Hematopoietic multipotent progenitor cell treated with erythropoietin and hydrocortisone succinate and interleukin-3 and kit ligand, for 15 days (in vitro differentiated cells): ENCODE data around the gene RPS16.
"Not testable (repeated sequence)": the region's sequence is repeated elsewhere in the genome, so short reads cannot be mapped to it uniquely, and the experiment has no call there.

Experiments used
- DNase-seq: peaks from one replicate; pipeline ENCODE4 v3.0.0-alpha.2; 2015; ENCODE audit warnings: low spot score

Gene RPS16

GRCh38 chr19:39435499-39436349, at the start of gene RPS16:
Gene RPS16 (minus strand): TSS chr19:39435949. CDS start chr19:39435895, 54 bp downstream.
- peak; percentile 99 for DNase-seq

DNA sequence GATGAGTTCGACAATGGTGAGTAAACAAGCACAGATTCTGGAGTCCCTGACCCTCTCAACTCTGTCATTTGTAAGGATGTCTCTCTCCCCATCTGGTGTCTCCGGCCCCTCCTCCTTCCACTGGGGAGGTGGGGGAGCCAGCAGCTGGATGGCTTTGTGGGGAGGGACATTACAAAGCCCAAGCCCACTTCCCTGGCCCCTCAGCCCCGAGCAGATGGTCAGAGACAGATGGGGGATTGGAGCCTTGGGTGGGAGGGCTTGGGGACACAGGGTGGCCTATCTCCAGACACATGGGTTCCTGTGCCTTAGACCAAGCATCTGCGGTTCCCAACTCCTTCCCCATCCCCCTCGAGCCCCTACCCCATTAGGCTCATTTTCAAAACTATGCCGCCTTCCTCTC, 47.4 kb upstream of the RPS16 start:
- DNase-seq: no peak

DNA sequence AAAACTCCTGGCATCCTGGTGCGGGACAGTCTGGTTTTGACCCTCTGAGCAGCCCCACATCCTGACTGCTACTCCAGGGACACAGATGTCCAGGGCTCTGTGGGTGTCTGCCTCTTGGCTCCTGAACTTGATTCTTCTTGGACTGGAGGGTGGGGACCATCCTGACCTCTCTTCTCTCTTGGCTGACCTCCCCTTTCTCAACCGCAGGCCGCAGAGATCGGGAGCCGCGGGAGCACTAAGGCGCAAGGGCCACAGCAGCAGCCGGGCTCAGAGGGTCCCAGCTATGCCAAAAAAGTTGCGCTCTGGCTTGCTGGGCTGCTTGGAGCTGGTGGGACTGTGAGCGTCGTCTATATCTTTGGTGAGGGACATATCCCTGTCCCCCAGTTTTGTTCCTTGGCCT, 45.9 kb upstream of the RPS16 start:
- no peak for DNase-seq

- DNase-seq: no peak
Measured at GRCh38 chr19:39481229-39481545, 45.4 kb upstream of the RPS16 start.

GRCh38 chr19:39480337-39481228, 44.8 kb upstream of the RPS16 start, which contains the start of gene TIMM50:
Gene TIMM50 (plus strand): TSS chr19:39480838. CDS start chr19:39480854, 16 bp downstream.
- peak; percentile 96 for DNase-seq

DNA sequence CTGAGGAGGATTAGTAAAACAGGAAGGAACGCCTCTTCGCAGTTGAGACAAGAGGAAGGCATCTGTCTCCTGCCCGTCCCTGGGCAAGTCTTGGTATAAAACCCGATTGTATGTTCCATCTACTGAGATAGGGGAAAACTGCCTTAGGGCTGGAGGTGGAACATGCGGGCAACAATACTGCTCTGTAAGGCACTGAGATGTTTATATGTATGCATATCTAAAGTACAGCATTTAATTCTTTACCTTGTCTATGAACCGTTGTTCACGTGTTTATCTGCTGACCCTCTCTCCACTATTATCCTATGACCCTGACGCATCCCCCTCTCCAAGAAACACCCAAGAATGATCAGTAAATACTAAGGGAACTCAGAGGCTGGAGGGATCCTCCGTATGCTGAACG, 44.2 kb upstream of the RPS16 start:
- DNase-seq: no peak

DNA sequence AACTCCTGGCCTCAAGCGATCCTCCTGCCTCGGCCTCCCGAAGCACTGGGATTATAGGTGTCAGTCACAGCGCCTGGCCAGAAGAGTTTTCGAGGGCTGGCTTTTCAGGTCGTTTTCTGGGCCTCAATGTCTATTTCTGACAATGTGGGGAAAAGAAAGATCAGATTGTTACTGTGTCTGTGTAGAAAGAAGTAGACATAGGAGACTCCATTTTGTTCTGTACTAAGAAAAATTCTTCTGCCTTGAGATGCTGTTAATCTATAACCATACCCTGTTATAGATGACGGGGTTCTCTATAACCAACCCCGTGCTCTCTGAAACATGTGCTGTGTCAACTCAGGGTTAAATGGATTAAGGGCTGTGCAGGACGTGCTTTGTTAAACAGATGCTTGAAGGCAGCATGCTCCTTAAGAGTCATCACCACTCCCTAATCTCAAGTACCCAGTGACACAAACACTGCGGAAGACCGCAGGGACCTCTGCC, 43.6 kb upstream of the RPS16 start:
- DNase-seq: not testable (repeated sequence)

- no peak for DNase-seq
Measured at GRCh38 chr19:39475748-39476147, 40.0 kb upstream of the RPS16 start.

DNA sequence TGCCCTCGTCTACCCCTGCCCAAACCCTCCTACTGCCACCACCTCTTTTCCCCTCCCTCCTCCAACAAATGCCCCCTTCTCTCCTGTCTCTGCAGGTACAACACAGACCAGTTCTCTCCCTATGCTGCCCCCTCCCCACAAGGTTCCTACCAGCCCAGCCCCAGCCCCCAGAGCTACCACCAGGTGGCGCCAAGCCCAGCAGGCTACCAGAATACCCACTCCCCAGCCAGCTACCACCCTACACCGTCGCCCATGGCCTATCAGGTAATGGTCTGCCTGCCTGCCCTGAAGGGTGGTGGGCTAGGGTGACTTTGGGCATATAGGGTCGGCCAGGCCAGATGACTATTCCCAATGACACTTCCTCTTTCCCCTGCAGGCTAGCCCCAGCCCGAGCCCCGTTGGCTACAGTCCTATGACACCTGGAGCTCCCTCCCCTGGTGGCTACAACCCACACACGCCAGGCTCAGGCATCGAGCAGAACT, 38.4 kb upstream of the RPS16 start:
- DNase-seq: peak; percentile 49

- no peak for DNase-seq
Measured at GRCh38 chr19:39473443-39473960, 37.8 kb upstream of the RPS16 start.

GRCh38 chr19:39472746-39473442, 37.1 kb upstream of the RPS16 start:
- no peak for DNase-seq

DNA sequence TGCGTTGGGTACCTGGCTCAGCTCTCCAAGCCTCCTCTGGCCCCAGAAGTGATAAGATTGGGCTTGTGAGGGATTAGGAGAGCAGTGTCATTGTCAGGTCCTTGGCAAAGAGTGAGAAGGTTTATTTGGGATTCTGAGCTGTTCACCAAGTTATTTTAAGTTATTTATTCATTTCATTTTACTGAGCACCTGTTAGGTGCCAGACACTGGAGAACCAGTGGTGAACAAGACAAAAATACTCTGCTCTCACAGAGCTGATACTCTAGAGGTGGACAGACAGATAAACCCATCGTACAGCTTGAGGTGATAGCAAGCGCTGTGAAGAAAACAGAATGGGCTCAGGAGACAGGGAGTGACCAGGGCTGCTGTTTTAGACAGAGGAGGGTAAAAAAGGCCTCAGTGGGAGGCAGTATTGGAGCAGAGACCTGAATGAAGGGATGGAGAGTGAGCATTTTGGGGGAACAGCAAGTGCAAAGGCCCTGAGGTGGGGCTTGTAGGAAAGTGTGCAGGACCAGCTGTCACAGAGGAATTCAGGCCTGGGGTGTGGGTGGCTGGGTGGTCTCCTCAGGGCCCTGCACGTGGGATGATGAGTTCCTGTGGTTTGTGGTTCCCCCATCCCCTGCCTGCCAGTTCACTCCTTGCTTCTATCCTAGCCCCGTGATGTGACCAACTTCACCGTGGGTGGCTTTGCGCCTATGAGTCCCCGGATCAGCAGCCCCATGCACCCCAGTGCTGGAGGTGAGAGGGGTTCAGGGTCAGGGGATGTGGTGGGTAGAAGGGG, 36.2 kb upstream of the RPS16 start:
- no peak for DNase-seq

DNA sequence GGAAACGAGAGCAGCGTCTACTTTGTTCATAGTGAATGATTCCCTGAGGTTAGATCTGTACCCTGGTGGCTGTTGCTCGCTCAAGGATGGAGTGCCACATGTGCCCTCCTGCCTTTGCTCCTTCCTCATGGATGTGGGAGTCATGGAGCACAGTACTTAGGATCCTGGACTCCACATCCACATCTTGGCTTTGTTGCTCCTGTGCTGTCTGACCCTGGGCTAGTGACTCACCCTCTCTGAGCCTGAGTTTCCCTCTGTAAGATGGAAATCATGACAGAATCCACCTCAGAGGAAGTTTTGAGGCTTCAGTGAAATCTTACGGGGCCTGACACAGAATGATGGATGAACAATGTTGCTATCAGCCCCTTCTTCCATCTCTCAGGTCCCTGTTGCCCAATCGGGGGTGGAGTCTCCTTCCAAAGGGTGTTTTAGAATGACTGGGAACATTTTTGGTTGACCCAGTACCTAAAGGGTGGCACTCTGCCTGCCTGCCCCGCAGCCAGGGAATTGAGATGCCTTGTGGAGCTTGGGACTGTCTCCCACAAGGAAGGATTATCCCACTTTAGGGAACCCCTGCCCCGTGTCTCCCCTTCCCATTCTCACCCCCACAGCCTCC, 35.1 kb upstream of the RPS16 start:
- DNase-seq: no peak

DNA sequence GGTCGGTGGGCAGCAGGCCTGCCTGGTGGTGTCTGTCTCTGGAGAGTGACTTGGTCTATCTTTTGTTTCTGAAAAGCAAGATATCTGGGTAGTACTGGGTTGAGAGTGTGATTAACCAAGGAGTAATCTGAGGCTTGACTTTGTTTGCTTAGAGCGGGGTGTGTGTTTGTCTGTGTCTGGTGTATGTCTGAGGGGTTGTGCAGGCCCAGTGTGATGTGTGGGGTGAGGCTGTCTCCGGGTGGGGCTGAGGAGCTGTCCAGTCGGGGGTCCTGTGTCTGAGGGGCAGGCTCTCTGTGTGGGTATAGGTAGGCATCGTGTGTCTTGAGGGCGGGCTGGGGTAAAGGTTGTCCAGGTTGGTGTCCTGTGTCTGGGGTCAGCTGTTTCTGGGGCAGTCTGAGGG, 33.8 kb upstream of the RPS16 start:
- DNase-seq: no peak

DNA sequence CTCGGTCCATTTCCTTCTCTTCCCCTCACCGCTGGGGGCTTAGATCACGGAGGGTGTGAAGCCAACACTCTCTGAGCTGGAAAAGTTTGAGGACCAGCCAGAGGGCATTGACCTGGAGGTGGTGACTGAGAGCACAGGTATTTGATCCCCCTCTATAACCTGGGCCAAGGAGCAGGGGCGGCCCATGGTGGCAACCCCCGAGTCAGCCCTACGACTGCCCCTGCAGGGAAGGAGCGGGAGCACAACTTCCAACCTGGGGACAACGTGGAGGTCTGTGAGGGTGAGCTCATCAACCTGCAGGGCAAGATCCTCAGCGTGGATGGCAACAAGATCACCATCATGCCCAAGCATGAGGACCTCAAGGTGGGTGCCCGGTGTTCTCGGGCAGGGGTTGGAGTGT, 33.3 kb upstream of the RPS16 start:
- DNase-seq: no peak

DNA sequence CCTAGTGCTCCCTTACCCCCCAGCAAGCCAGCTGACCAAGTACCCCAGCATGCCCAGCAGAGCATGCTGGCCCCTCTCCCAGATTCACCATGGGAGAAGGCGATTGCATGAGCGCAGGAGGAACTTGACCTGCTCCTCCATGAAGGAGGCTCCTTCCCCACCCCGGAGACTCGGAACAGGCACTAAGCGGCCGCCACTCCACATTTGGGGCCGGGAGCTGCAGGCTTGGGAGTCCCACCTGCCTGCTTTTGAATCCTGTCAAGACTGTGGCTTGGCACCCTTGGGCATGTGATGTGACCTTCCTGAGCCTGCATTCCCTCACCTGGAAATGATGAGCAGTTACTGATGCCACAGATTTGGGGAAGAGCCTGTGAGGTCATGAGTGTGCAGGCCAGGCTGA, 32.2 kb upstream of the RPS16 start:
- no peak for DNase-seq

DNA sequence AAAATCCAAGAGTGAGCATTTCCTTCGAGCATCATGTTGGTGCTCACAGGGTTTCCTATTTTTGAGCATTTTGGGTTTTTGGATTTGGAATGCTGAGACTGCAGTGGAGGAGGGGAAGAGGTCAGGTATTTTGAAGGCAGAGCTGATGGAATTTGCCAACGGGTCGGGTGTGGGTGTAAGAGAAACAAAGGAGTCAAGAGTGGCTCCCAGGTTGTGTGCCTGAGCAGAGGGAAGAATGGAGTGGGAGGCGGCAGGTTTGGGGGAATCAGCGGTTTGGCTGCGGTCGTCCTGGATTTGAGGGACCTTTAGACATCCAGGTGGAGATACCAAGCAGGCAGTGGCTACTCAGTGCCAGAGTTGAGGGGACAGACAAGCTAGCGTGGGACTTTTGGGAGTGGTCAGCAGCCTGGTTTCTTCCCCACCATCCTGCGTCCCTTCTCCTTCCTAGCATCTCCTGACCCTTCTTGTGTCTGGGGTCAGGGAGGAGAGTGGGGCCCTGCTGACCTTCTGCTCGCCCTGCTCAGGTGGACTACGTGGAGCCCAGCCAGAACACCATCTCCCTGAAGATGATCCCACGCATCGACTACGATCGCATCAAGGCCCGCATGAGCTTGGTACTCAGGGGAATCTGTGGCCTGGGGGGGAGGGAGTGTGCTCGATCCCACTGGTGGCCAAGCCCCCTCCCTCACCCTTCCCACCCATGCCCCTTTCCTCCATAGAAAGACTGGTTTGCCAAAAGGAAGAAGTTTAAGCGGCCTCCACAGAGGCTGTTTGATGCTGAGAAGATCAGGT, 30.4 kb upstream of the RPS16 start:
- no peak for DNase-seq

GRCh38 chr19:39463403-39463802, 27.7 kb upstream of the RPS16 start:
- DNase-seq: no peak

DNA sequence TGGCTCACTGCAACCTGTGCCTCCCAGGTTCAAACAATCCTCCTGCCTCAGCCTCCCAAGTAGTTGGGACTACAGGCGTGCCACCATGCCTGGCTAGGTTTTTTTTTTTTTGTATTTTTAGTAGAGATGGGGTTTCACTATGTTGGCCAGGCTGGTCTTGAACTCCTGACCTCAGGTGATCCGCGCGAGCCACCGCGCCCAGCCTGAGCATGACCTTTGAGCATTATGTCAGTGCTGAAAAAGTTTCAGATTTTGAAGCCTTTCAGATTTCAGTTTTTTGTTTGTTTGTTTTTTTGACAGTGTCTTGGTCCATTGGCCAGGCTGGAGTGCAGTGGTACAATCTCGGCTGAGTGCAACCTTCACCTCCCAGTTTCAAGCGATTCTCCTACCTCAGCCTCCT, 15.5 kb upstream of the RPS16 start:
- not testable (repeated sequence) for DNase-seq
